Liver (tissue), 9 donors: ENCODE data around the gene ACTL8. TPM values are rescaled to one million over a fixed set of nuclear protein-coding genes. Genes with fewer than 3 reads are reported as not detected.

Experiments
- DNase-seq: peaks from one replicate; pipeline ENCODE4 v3.0.0-alpha.2; 2017; ENCODE audit warnings: low spot score
- H3K27ac ChIP-seq, 2 donors: one replicate each; pipeline ENCODE4 v1.7.0; 2013; ENCODE audit warnings: inconsistent platforms in 2 of 2, low read length in 2 of 2, control low read depth in 1 of 2, low read depth in 1 of 2, mild to moderate bottlenecking in 1 of 2
- H3K27me3 ChIP-seq, 4 donors: one replicate each; pipeline versions ENCODE4 v1.6.1 to v1.7.0; 2013; ENCODE audit warnings: low read length in 3 of 4, inconsistent platforms in 1 of 4, mild to moderate bottlenecking in 1 of 4, moderate library complexity in 1 of 4; ENCODE audit not compliant: control insufficient read depth in 4 of 4, insufficient read depth in 4 of 4
- H3K36me3 ChIP-seq, 4 donors: one replicate each; pipeline versions ENCODE4 v1.6.1 to v1.7.0; 2013; ENCODE audit warnings: low read length in 3 of 4, mild to moderate bottlenecking in 3 of 4, low read depth in 1 of 4, moderate library complexity in 1 of 4; ENCODE audit not compliant: control insufficient read depth in 4 of 4, insufficient read depth in 3 of 4
- H3K4me1 ChIP-seq, 4 donors: one replicate each; pipeline versions ENCODE4 v1.6.1 to v1.7.0; 2013; ENCODE audit warnings: low read length in 3 of 4, mild to moderate bottlenecking in 3 of 4, moderate library complexity in 1 of 4; ENCODE audit not compliant: control insufficient read depth in 4 of 4, insufficient read depth in 4 of 4
- H3K4me3 ChIP-seq, 3 donors: one replicate each; pipeline versions ENCODE4 v1.6.1 to v1.7.0; 2013; ENCODE audit warnings: low read length in 3 of 3, control low read depth in 1 of 3, low read depth in 1 of 3, mild to moderate bottlenecking in 1 of 3
- H3K9ac ChIP-seq, 2 donors: one replicate each; pipeline ENCODE4 v1.7.0; 2013; ENCODE audit warnings: low read length in 2 of 2, mild to moderate bottlenecking in 2 of 2, moderate library complexity in 2 of 2, control low read depth in 1 of 2, low read depth in 1 of 2
- H3K9me3 ChIP-seq, 4 donors: one replicate each; pipeline versions ENCODE4 v1.6.1 to v1.7.0; 2013; ENCODE audit warnings: low read length in 3 of 4; ENCODE audit not compliant: control insufficient read depth in 4 of 4
- CTCF ChIP-seq: fragments of 150-350 bp; IDR thresholded peaks from 2 replicates; pipeline ENCODE4 v1.5.1; 2017; ENCODE audit warnings: improper control_type of control experiment, low read depth, low read length; ENCODE audit not compliant: missing input control
- EGR1 ChIP-seq, 2 donors: IDR thresholded peaks; 2 replicates each; pipeline ENCODE4 v1.6.1; 2016 to 2018; ENCODE audit warnings: antibody characterized with exemption in 2 of 2, low read depth in 2 of 2
- FOXA1 ChIP-seq: IDR thresholded peaks from 2 replicates; pipeline ENCODE4 v1.6.1; 2016; ENCODE audit warnings: antibody characterized with exemption
- FOXA2 ChIP-seq: IDR thresholded peaks from 2 replicates; pipeline ENCODE4 v1.6.1; 2016; ENCODE audit warnings: antibody characterized with exemption
- GABPA ChIP-seq, 2 donors: IDR thresholded peaks in 1 of 2; conservative IDR thresholded peaks in 1 of 2; 2 replicates each; pipeline ENCODE4 v1.6.1; 2016; ENCODE audit warnings: antibody characterized with exemption in 2 of 2, mild to moderate bottlenecking in 1 of 2, moderate library complexity in 1 of 2
- HNF4A ChIP-seq, 2 donors: conservative IDR thresholded peaks; 2 replicates each; pipeline ENCODE4 v1.6.1; 2016; ENCODE audit warnings: antibody characterized with exemption in 2 of 2, mild to moderate bottlenecking in 2 of 2
- HNF4G ChIP-seq: IDR thresholded peaks from 2 replicates; pipeline ENCODE4 v1.6.1; 2016; ENCODE audit warnings: antibody characterized with exemption
- JUND ChIP-seq, 2 donors: IDR thresholded peaks; 2 replicates each; pipeline ENCODE4 v1.6.1; 2016; ENCODE audit warnings: antibody characterized with exemption in 2 of 2
- MAX ChIP-seq: IDR thresholded peaks from 2 replicates; pipeline ENCODE4 v1.6.1; 2016; ENCODE audit warnings: antibody characterized with exemption
- NR2F2 ChIP-seq: IDR thresholded peaks from 2 replicates; pipeline ENCODE4 v1.6.1; 2016; ENCODE audit warnings: antibody characterized with exemption
- RAD21 ChIP-seq, 2 donors: IDR thresholded peaks; 2 replicates each; pipeline ENCODE4 v1.6.1; 2016; ENCODE audit warnings: antibody characterized with exemption in 2 of 2, mild to moderate bottlenecking in 2 of 2
- REST ChIP-seq: IDR thresholded peaks from 2 replicates; pipeline ENCODE4 v1.6.1; 2016; ENCODE audit warnings: antibody characterized with exemption, mild to moderate bottlenecking
- RXRA ChIP-seq, 2 donors: IDR thresholded peaks; 2 replicates each; pipeline ENCODE4 v1.6.1; 2017 to 2018; ENCODE audit warnings: antibody characterized with exemption in 2 of 2, mild to moderate bottlenecking in 1 of 2
- SP1 ChIP-seq: IDR thresholded peaks from 2 replicates; pipeline ENCODE4 v1.6.1; 2018; ENCODE audit warnings: antibody characterized with exemption, mild to moderate bottlenecking
- TAF1 ChIP-seq: conservative IDR thresholded peaks from 2 replicates; pipeline ENCODE4 v1.6.1; 2016; ENCODE audit warnings: antibody characterized with exemption, mild to moderate bottlenecking
- YY1 ChIP-seq: IDR thresholded peaks from 2 replicates; pipeline ENCODE4 v1.6.1; 2016; ENCODE audit warnings: antibody characterized with exemption, mild to moderate bottlenecking
- ZBTB33 ChIP-seq: IDR thresholded peaks from 2 replicates; pipeline ENCODE4 v1.6.1; 2016; ENCODE audit warnings: antibody characterized with exemption
- WGBS: extraction: QIAGEN DNeasy Blood & Tissue Kit; methylation state at CpG from one replicate; pipeline ENCODE4 v1.1.7; 2013; 5-methylcytosine and 5-hydroxymethylcytosine counted together
- polyA plus RNA-seq, 2 donors: library from polyadenylated mRNA; stranded (reverse) in 1 of 2; unstranded in 1 of 2; fragments of 200-250 nt in 1 of 2; fragments of >200 nt in 1 of 2; fragmentation: Nextera tagmentation in 1 of 2; extraction: Ambion mirVana in 1 of 2; gene quantifications; one replicate each; pipeline versions ENCODE4 v1.2.1 to v1.2.3, GENCODE V29; 2013 to 2015
- total RNA-seq, 2 donors: library from RNA; depleted of rRNA; stranded (reverse); fragments of >200 nt; gene quantifications; one replicate each; pipeline ENCODE4 v1.2.3, GENCODE V29; 2014
- donor health status: healthy.
- donor health status: healthy.
- donor health status: healthy.
- donor health status: healthy.
- donor health status: healthy.

The ACTL8 gene
- total and polyA plus RNA-seq, 4 donors, result not detected

GRCh38 chr1:17741052-17741451 lies 14.1 kb upstream of the ACTL8 start:
- DNase-seq, result no peak
- no peaks in the 10 kb centered on the region for H3K27me3 ChIP-seq
- no peak overlapping the region for H3K9ac ChIP-seq
- no peaks in the 10 kb centered on the region for H3K36me3 ChIP-seq
- H3K4me3 ChIP-seq, result no peak overlapping the region
- WGBS, result 74% methylated on average over 5 of the region's 5 CpGs
- no peak overlapping the region for H3K27ac ChIP-seq
- no peak for TF ChIP-seq CTCF
- no peak for TF ChIP-seq FOXA1
- TF ChIP-seq REST, result no peak
- TF ChIP-seq RAD21 (IDR thresholded peaks at IDR 0.05), result no peak
- no peak for TF ChIP-seq HNF4G
- no peak for TF ChIP-seq EGR1 (IDR thresholded peaks at IDR 0.05; ENCODE audit: low read depth in 2 of 2)
- no peak for TF ChIP-seq JUND (IDR thresholded peaks at IDR 0.05)
- no peaks in the 10 kb centered on the region for H3K9me3 ChIP-seq
- no peaks in the 10 kb centered on the region for H3K4me1 ChIP-seq

GRCh38 chr1:17742583-17742982 lies 12.6 kb upstream of the ACTL8 start:
- WGBS, result 55% methylated on average over 5 of the region's 5 CpGs
- no peak for DNase-seq
- H3K27ac ChIP-seq, result no peak overlapping the region

More at GRCh38 chr1:17742583-17742982, 12.6 kb upstream of the ACTL8 start:
- H3K9ac ChIP-seq, result no peak overlapping the region
- TF ChIP-seq MAX, result no peak
- no peak for TF ChIP-seq RAD21 (IDR thresholded peaks at IDR 0.05)
- TF ChIP-seq HNF4A (conservative IDR thresholded peaks at IDR 0.05), result no peak
- no peak for TF ChIP-seq NR2F2
- no peak for TF ChIP-seq TAF1
- TF ChIP-seq FOXA1, result no peak
- TF ChIP-seq REST, result no peak
- no peak for TF ChIP-seq RXRA (IDR thresholded peaks at IDR 0.05)
- no peak for TF ChIP-seq GABPA (IDR thresholded peaks at IDR 0.05 in 1 of 2, conservative IDR thresholded peaks at IDR 0.05 in 1 of 2)
- no peak for TF ChIP-seq EGR1 (IDR thresholded peaks at IDR 0.05; ENCODE audit: low read depth in 2 of 2)
- TF ChIP-seq YY1, result no peak
- TF ChIP-seq FOXA2, result no peak
- no peak for TF ChIP-seq JUND (IDR thresholded peaks at IDR 0.05)
- no peak for TF ChIP-seq CTCF
- no peak for TF ChIP-seq ZBTB33
- no peak for TF ChIP-seq SP1
- no peak for TF ChIP-seq HNF4G
- H3K36me3 ChIP-seq, result no peaks in the 10 kb centered on the region
- no peaks in the 10 kb centered on the region for H3K4me1 ChIP-seq
- no peaks in the 10 kb centered on the region for H3K27me3 ChIP-seq
- no peaks in the 10 kb centered on the region for H3K9me3 ChIP-seq
- no peak overlapping the region for H3K4me3 ChIP-seq
